Mucosa of stomach (tissue), 1 donor: ENCODE data around the gene RAD51D.

Experiments
- H3K27me3 ChIP-seq: one replicate; pipeline ENCODE4 v1.7.0; 2013; ENCODE audit warnings: mild to moderate bottlenecking, low read length; ENCODE audit not compliant: control insufficient read depth, insufficient read depth
- H3K36me3 ChIP-seq: one replicate; pipeline ENCODE4 v1.7.0; 2013; ENCODE audit warnings: low read length; ENCODE audit not compliant: control insufficient read depth, insufficient read depth
- H3K4me1 ChIP-seq: one replicate; pipeline ENCODE4 v1.7.0; 2013; ENCODE audit warnings: mild to moderate bottlenecking, low read length; ENCODE audit not compliant: control insufficient read depth, insufficient read depth
- H3K4me3 ChIP-seq: one replicate; pipeline ENCODE4 v1.7.0; 2013; ENCODE audit warnings: low read length
- H3K9ac ChIP-seq: one replicate; pipeline ENCODE4 v1.7.0; 2013; ENCODE audit warnings: mild to moderate bottlenecking, low read length, moderate library complexity
- H3K9me3 ChIP-seq: one replicate; pipeline ENCODE4 v1.7.0; 2013; ENCODE audit warnings: mild to moderate bottlenecking, low read length, moderate library complexity; ENCODE audit not compliant: control insufficient read depth
- donor health status: Pancreatic carcinoma.

RAD51D gene

DNA sequence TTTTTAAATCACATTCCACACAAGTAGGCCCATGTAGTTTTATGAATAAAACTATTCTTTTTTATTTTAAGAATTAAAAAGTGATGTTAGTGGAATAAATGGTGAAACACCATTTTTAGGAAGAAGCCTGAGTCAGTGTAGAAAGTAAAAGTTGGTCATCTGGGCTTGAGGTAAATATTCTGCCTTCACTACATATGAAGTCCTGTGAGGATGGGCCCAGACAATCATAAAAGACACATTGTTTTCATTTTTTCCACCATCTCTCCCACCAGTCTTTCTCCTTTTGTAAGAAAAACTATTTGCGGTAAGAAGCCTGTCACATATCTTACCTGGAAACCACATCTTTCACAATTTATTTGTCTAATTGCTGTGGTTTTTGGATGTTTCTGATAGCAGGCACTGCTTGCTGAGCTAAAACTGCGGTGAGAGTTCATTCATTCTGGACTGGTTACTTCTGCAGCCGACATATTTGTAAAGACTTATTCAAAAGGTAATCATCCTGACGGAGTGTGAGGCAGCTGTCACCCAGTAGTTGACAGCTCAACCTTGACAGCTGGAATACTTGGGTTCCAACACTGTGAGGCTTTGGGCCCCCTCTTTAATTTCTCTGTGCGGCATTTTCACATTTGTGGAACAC, 45.6 kb downstream of the RAD51D start:
- Histone ChIP-seq H3K4me3 (no peak overlapping the region), H3K27me3 (no peaks in the 10 kb centered on the region), H3K9me3 (no peaks in the 10 kb centered on the region), H3K9ac (no peak overlapping the region), H3K36me3 (no peaks in the 10 kb centered on the region), H3K4me1 (peaks cover 16% of the 10 kb centered on the region)

GRCh38 chr17:35073183-35073790, 46.4 kb downstream of the RAD51D start:
- Histone ChIP-seq H3K9me3 (no peaks in the 10 kb centered on the region), H3K4me3 (no peak overlapping the region), H3K27me3 (no peaks in the 10 kb centered on the region), H3K36me3 (no peaks in the 10 kb centered on the region), H3K4me1 (peaks cover 22% of the 10 kb centered on the region), H3K9ac (no peak overlapping the region)

- Histone ChIP-seq H3K9me3 (no peaks in the 10 kb centered on the region), H3K36me3 (no peaks in the 10 kb centered on the region), H3K27me3 (no peaks in the 10 kb centered on the region), H3K4me3 (no peak overlapping the region), H3K9ac (no peak overlapping the region), H3K4me1 (peaks cover 24% of the 10 kb centered on the region)
Observed at GRCh38 chr17:35069311-35069710, 50.3 kb downstream of the RAD51D start.

DNA sequence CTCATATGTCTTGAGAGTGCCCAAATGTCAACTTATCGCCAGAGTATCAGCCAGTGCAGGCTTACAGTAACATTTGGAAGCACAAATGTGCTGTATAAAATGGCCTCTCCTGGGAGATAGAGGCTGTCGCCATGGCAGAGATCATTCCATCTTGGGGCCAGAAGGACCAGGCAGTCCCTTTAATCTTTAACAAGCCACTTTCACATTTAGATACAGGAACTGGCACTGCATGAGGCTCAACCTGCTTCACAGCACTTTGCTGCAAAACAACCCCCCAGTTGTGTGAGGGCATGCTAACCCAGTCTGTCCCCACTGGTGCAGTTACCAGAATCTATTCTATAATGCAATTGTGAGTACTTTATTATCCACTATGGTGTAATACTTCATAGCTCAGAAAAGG, 51.4 kb downstream of the RAD51D start:
- Histone ChIP-seq H3K9me3 (no peaks in the 10 kb centered on the region), H3K27me3 (no peaks in the 10 kb centered on the region), H3K4me1 (peaks cover 32% of the 10 kb centered on the region), H3K9ac (no peak overlapping the region), H3K36me3 (no peaks in the 10 kb centered on the region), H3K4me3 (no peak overlapping the region)

GRCh38 chr17:35065880-35066279, 53.8 kb downstream of the RAD51D start:
- no peak overlapping the region for H3K9ac ChIP-seq
- no peak overlapping the region for H3K4me3 ChIP-seq
- peaks cover 43% of the 10 kb centered on the region for H3K4me1 ChIP-seq
- H3K9me3 ChIP-seq, result no peaks in the 10 kb centered on the region
- no peaks in the 10 kb centered on the region for H3K36me3 ChIP-seq
- no peaks in the 10 kb centered on the region for H3K27me3 ChIP-seq

DNA sequence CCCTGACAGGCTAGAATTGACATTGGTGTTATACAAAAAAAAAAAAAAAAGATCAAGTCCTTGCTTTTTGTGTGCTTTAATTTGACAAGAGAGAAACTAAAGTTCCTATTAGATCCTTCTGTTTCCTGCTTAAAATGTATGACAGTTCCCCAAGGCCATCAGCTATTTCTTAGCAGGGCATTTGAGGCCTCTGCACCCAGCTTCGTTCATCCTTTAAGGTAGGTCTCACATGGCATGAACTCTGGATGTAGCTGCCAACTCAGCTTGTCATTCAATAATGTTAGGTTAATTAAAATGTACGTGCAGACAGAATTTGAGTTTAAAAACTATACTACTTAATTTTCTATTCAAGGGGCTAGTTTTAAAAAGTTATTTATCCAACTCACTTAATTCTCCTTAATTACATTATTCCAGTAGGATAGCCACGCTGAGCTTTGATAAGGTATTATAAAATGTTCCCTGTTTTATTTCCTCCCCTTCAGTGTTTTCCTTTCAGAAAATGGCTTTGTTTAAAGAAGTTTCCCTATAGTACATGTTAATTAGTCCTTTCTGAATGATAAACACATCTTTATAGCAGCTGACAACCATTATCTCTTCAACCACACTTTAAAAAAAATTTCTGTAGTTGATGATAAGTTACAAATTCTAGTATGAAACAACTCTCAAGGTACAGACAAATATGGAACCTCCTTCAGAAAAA, 55.0 kb downstream of the RAD51D start:
- Histone ChIP-seq H3K36me3 (peaks cover 6% of the 10 kb centered on the region), H3K9me3 (no peaks in the 10 kb centered on the region), H3K27me3 (no peaks in the 10 kb centered on the region), H3K9ac (peak overlapping the region; percentile 60), H3K4me1 (peaks cover 47% of the 10 kb centered on the region), H3K4me3 (no peak overlapping the region)

DNA sequence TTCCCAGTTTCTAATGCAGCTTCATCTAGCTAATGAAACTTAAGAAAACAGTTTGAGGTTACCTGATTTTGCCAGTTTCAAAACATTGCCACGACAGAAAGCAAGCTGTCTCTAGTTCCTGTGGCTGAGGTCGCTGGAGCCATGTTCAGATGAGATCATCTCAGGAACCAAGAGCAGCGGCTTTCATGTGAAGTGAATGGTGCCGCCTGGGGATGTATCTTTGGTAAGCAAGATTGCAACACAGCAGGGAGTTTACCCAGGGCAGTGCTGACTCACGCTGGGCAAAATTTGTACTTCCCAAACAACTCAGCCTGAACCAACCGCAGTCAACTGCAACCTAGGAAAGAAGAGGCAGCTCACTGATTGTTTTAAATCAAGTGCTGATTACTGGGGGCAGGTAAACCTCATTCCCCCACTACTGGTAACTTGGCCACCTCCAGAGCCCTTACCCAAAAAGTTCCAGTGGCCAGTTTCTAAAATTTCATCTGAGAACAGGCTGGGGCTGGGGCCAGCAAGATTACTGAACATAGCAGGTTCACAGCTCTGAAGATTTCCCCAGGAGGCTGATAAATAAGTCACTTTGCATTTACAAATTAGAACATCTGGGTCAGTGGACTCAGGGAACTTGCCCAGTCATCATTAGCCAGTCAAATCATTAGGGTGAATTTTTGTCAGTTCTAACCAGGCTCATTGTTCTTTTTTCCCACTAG, 56.0 kb downstream of the RAD51D start, which contains the start of gene RFFL:
Gene RFFL, minus strand, starts transcription at position 194 of the 710 bp plus-strand sequence. CDS start 37,154 bp downstream, outside the sequence.
- Histone ChIP-seq H3K4me1 (peaks cover 37% of the 10 kb centered on the region), H3K27me3 (no peaks in the 10 kb centered on the region), H3K9ac (peak within 1 kb of the TSS; percentile 60), H3K9me3 (no peaks in the 10 kb centered on the region), H3K4me3 (no peak within 1 kb of the TSS), H3K36me3 (peaks cover 6% of the 10 kb centered on the region)

- Histone ChIP-seq H3K4me3 (no peak overlapping the region), H3K4me1 (peaks cover 30% of the 10 kb centered on the region), H3K9ac (no peak overlapping the region), H3K27me3 (no peaks in the 10 kb centered on the region), H3K9me3 (no peaks in the 10 kb centered on the region), H3K36me3 (peaks cover 6% of the 10 kb centered on the region)
Observed at GRCh38 chr17:35062308-35062707, 57.4 kb downstream of the RAD51D start.

DNA sequence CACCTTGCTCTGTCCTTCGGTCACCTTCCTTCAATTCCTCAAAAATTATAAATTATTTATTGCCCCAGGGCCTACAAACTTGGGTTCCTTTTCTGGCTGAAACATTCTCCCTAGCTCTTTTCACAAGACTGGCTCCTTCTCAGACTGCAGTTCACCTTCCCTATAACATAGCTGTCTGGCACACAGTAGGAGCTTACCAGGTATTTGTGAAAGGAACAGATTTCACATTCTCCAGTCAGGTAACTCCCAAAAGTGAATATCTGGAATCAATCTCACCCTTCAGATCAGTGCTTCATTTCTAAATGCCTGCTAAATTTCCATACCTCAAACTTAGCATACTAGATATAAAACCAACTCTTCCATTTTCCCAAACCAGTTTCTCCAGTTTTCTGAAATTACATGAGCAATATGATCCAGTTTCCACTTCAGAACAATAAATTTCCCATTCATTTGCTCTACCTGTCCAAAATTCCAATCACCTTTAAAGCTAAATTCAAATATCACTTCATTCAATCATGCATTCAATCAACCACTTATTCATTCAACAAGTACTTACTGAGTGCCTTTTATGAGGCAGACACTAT, 62.2 kb downstream of the RAD51D start:
- H3K9me3 ChIP-seq, result no peaks in the 10 kb centered on the region
- H3K36me3 ChIP-seq, result peaks cover 6% of the 10 kb centered on the region
- H3K4me1 ChIP-seq, result peaks cover 17% of the 10 kb centered on the region
- H3K4me3 ChIP-seq, result no peak overlapping the region
- no peak overlapping the region for H3K9ac ChIP-seq
- no peaks in the 10 kb centered on the region for H3K27me3 ChIP-seq

- Histone ChIP-seq H3K9me3 (no peaks in the 10 kb centered on the region), H3K9ac (no peak overlapping the region), H3K4me3 (no peak overlapping the region), H3K36me3 (peaks cover 6% of the 10 kb centered on the region), H3K4me1 (peaks cover 26% of the 10 kb centered on the region), H3K27me3 (no peaks in the 10 kb centered on the region)
Observed at GRCh38 chr17:35056013-35056412, 63.6 kb downstream of the RAD51D start.

GRCh38 chr17:35053204-35053603, 66.5 kb downstream of the RAD51D start:
- Histone ChIP-seq H3K9me3 (no peaks in the 10 kb centered on the region), H3K4me3 (no peak overlapping the region), H3K36me3 (no peaks in the 10 kb centered on the region), H3K4me1 (peaks cover 31% of the 10 kb centered on the region), H3K27me3 (no peaks in the 10 kb centered on the region), H3K9ac (no peak overlapping the region)
